ENCODE measurements around the gene FBL.

The FBL gene

GRCh38 chr19:39792999-39793546, 53.1 kb downstream of the FBL start:
- peak; percentile 99 for TF ChIP-seq CTCF (IDR thresholded peaks at IDR 0.05; ENCODE audit: low read depth, low read length)
- DNase-seq (ENCODE audit: extremely low read depth, low read depth), result peak; percentile 34

- TF ChIP-seq CTCF (IDR thresholded peaks at IDR 0.05; ENCODE audit: low read depth, low read length), result no peak
- no peak for DNase-seq (ENCODE audit: extremely low read depth, low read depth)
Observed at GRCh38 chr19:39788244-39788643, 57.9 kb downstream of the FBL start.

Measured in AG09319 (cell line).